ENCODE results near the gene CYP4Z1. TPM values are rescaled to one million over a fixed set of nuclear protein-coding genes. Genes with fewer than 3 reads are reported as not detected.

The CYP4Z1 gene
- total and polyA plus RNA-seq, 8 donors: 0.80 to 8.9 (median 5.5) TPM; not detected in 5

DNA sequence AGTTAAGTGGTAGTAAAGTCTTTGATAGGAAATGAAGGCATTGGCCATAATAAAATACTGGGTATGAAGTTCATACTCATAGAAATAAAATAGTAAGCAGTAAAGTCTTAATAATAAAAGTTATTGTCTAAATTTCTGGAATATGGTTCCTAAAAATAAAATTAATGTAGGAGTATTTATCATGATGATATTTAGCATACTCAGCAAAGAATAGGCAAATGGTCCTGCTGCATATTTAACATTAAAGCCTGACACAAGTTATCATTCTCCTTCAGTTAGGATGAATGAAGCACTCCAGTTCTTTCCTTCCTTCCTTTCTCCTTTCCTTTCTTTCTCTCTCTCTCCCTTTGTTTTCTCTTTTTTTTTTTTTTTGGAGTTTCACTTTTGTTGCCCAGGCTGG is 97.5 kb downstream of the CYP4Z1 start:
- H3K27ac ChIP-seq: no peak overlapping the region
- H3K9me3 ChIP-seq: peaks cover 0 to 10% (median 1%) of the 10 kb centered on the region in 4 donors
- no peak for DNase-seq
- TF ChIP-seq POLR2AphosphoS5 (IDR thresholded peaks at IDR 0.05) (no peak), POLR2A (IDR thresholded peaks at IDR 0.05) (no peak)
- no peaks in the 10 kb centered on the region for H3K36me3 ChIP-seq
- peaks cover 0 to 9% (median 0%) of the 10 kb centered on the region in 3 donors for H3K27me3 ChIP-seq
- H3K4me3 ChIP-seq: no peak overlapping the region
- intact Hi-C loops (cut with DNase I; ENCODE audit: low total_unique reads): no loop called here
- no peaks in the 10 kb centered on the region for H3K4me1 ChIP-seq

Other genes starting within 250 kb of the CYP4Z1 start
- gene CYP4A11, start 125.8 kb upstream of the CYP4Z1 start, total RNA-seq: 1 to 10 TPM in 1 of 5 donors, under 1 TPM in 1, not detected in 3; 0.92 to 2.2 TPM
- gene CYP4A11, start 125.8 kb upstream of the CYP4Z1 start, polyA plus RNA-seq: under 1 TPM in 1 of 3 donors, not detected in 2; 0.68 TPM
- 10 to 100 TPM in 3 of 5 donors, under 1 TPM in 2; 0.29 to 16.5 (median 10.6) TPM for gene CYP4X1, start 43.6 kb upstream of the CYP4Z1 start, total RNA-seq
- gene CYP4X1, start 43.6 kb upstream of the CYP4Z1 start, polyA plus RNA-seq: 10 to 100 TPM; 10.9 to 28.3 (median 12.8) TPM
- gene CYP4A22, start 70.2 kb downstream of the CYP4Z1 start, total RNA-seq: not detected
- gene CYP4A22, start 70.2 kb downstream of the CYP4Z1 start, polyA plus RNA-seq: not detected
- gene PDZK1IP1, start 122.8 kb downstream of the CYP4Z1 start, total RNA-seq: 100 to 1,000 TPM in 2 of 5 donors, 1 to 10 TPM in 1, under 1 TPM in 1, not detected in 1; 0.87 to 292 (median 69.0) TPM
- 100 to 1,000 TPM in 2 of 3 donors, 10 to 100 TPM in 1; 43.7 to 169 (median 163) TPM for gene PDZK1IP1, start 122.8 kb downstream of the CYP4Z1 start, polyA plus RNA-seq
- gene TAL1, start 165.0 kb downstream of the CYP4Z1 start, total RNA-seq: 1 to 10 TPM in 3 of 5 donors, under 1 TPM in 1, not detected in 1; under 0.01 to 4.5 (median 3.5) TPM
- 1 to 10 TPM in 2 of 3 donors, under 1 TPM in 1; 0.98 to 1.5 (median 1.2) TPM for gene TAL1, start 165.0 kb downstream of the CYP4Z1 start, polyA plus RNA-seq
- gene STIL, start 246.9 kb downstream of the CYP4Z1 start, total RNA-seq: 10 to 100 TPM in 2 of 5 donors, 1 to 10 TPM in 2, under 1 TPM in 1; 0.87 to 44.9 (median 7.2) TPM
- 1 to 10 TPM in 1 of 3 donors, under 1 TPM in 2; 0.61 to 1.4 (median 1.00) TPM for gene STIL, start 246.9 kb downstream of the CYP4Z1 start, polyA plus RNA-seq

All from stomach (tissue), 9 donors.